ENCODE measurements around the gene PPP2R5D.

GRCh38 chr6:43009124-43009523, 24.8 kb downstream of the PPP2R5D start:
- TF ChIP-seq SRSF9 (IDR thresholded peaks at IDR 0.05; ENCODE audit: borderline replicate concordance, low read depth, low read length) (no peak), KLF13 (tag; IDR thresholded peaks at IDR 0.05; ENCODE audit: borderline replicate concordance, low read depth) (no peak), BACH1 (tag; IDR thresholded peaks at IDR 0.05) (no peak)

Measured in K562 (cell line).